HCT116 (cell line): ENCODE measurements around the gene CLIC4. TPM values are rescaled to one million over a fixed set of nuclear protein-coding genes. Genes with fewer than 3 reads are reported as not detected.

Experiments used
- ATAC-seq: fragments of 200-7000 bp; cut with Tn5 transposase; 2 replicates; pipeline ENCODE4 v1.9.1; 2020; ENCODE audit warnings: mild to moderate bottlenecking, moderate library complexity
- BruUV-seq: library from RNA; stranded (reverse); fragments of 400-500 nt; replicated peaks from 2 replicates; lab custom pipeline; 2021; lab: Mats Ljungman, UMichigan
- CTCF ChIA-PET: fragments of 300-600 bp; sonication (Branson Sonifier 250); formaldehyde crosslinking; loops from one replicate; lab custom pipeline; 2021; ENCODE audit warnings: antibody characterized with exemption; lab: Charles Lee
- POLR2A ChIA-PET: fragments of 300-600, 350-600 bp; sonication (Branson Sonifier 250); formaldehyde crosslinking; loops from one replicate; lab custom pipeline; 2021; ENCODE audit warnings: antibody characterized with exemption; lab: Charles Lee
- RAD21 ChIA-PET, 2 experiments: fragments of 300-600 bp; sonication (Branson Sonifier 250); formaldehyde crosslinking; loops; one replicate each; lab custom pipeline; 2023; ENCODE audit warnings: low total read pairs in 2 of 2; ENCODE audit not compliant: uncharacterized antibody in 2 of 2, unreplicated experiment in 2 of 2, low non-redundant PET in 1 of 2; lab: Charles Lee
- DNase-seq: peaks from one replicate; pipeline ENCODE4 v3.0.0-alpha.2; 2010; ENCODE audit warnings: low read depth, low spot score
- H2AFZ ChIP-seq: fragments of 200-600 bp; shearing (Covaris generic), sonication (generic); 2 replicates; pipeline ENCODE4 v1.6.1; 2017; ENCODE audit warnings: low read depth, mixed run types, mixed read lengths, antibody characterized with exemption, low read length; ENCODE audit not compliant: poor library complexity, severe bottlenecking
- H3K27ac ChIP-seq: 2 replicates; pipeline ENCODE4 v1.5.1; 2012; ENCODE audit warnings: low read depth, low read length
- H3K27me3 ChIP-seq: fragments of 200-600 bp; sonication (generic); 2 replicates; pipeline ENCODE4 v1.6.1; 2016; ENCODE audit warnings: mixed run types, low read length, mixed read lengths; ENCODE audit not compliant: insufficient read depth
- H3K36me3 ChIP-seq, 2 experiments: fragments of 200-500 bp in 1 of 2; fragments of 200-600 bp in 1 of 2; sonication (Bioruptor generic) in 1 of 2; sonication (generic) in 1 of 2; 2 replicates each; pipeline versions ENCODE4 v1.5.1 to v1.6.1; 2014 to 2016; ENCODE audit warnings: low read length in 2 of 2, inconsistent platforms in 1 of 2, mixed read lengths in 1 of 2, mixed run types in 1 of 2; ENCODE audit not compliant: insufficient read depth in 2 of 2, control insufficient read depth in 1 of 2
- H3K4me1 ChIP-seq, 2 experiments: fragments of 200-600 bp in 1 of 2; sonication (generic) in 1 of 2; 2 replicates each; pipeline versions ENCODE4 v1.5.1 to v1.6.1; 2012 to 2017; ENCODE audit warnings: low read length in 2 of 2, inconsistent platforms in 1 of 2, mild to moderate bottlenecking in 1 of 2, mixed read lengths in 1 of 2, mixed run types in 1 of 2, moderate library complexity in 1 of 2; ENCODE audit not compliant: insufficient read depth in 2 of 2, control insufficient read depth in 1 of 2
- H3K4me2 ChIP-seq: fragments of 200-600 bp; sonication (generic); 2 replicates; pipeline ENCODE4 v1.6.1; 2017; ENCODE audit warnings: mixed run types, low read length, mixed read lengths
- H3K4me3 ChIP-seq, 2 experiments: fragments of 200-600 bp in 1 of 2; sonication (generic) in 1 of 2; replicated peaks in 1 of 2; 2 replicates each; pipeline ENCODE4 v1.5.1; 2011 to 2016; ENCODE audit warnings: low read length in 2 of 2, control low read depth in 1 of 2, low read depth in 1 of 2, mild to moderate bottlenecking in 1 of 2, mixed read lengths in 1 of 2, mixed run types in 1 of 2
- H3K79me2 ChIP-seq: fragments of 200-600 bp; sonication (generic); 2 replicates; pipeline ENCODE4 v1.6.1; 2017; ENCODE audit warnings: mild to moderate bottlenecking, mixed run types, low read length, moderate library complexity, mixed read lengths; ENCODE audit not compliant: insufficient read depth
- H3K9ac ChIP-seq: fragments of 200-600 bp; sonication (generic); 2 replicates; pipeline ENCODE4 v1.6.1; 2016; ENCODE audit warnings: low read length, mixed read lengths
- H3K9me2 ChIP-seq: fragments of 200-600 bp; sonication (generic), shearing (Covaris generic); 2 replicates; pipeline ENCODE4 v1.6.1; 2017; ENCODE audit warnings: mixed run types, mild to moderate bottlenecking, moderate library complexity; ENCODE audit not compliant: insufficient read depth
- H3K9me3 ChIP-seq, 2 experiments: fragments of 200-500 bp in 1 of 2; fragments of 200-600 bp in 1 of 2; sonication (Bioruptor generic) in 1 of 2; sonication (generic) in 1 of 2; 2 replicates each; pipeline ENCODE4 v1.6.1; 2014 to 2017; ENCODE audit warnings: low read length in 2 of 2, mixed read lengths in 2 of 2, inconsistent platforms in 1 of 2, low read depth in 1 of 2, mild to moderate bottlenecking in 1 of 2, mixed run types in 1 of 2, moderate library complexity in 1 of 2; ENCODE audit not compliant: control insufficient read depth in 1 of 2, insufficient read depth in 1 of 2
- H4K20me1 ChIP-seq: fragments of 200-600 bp; sonication (generic), shearing (Covaris generic); 2 replicates; pipeline ENCODE4 v1.6.1; 2017; ENCODE audit warnings: mixed run types, mild to moderate bottlenecking, moderate library complexity; ENCODE audit not compliant: insufficient read depth
- CBX3 ChIP-seq: IDR thresholded peaks from 2 replicates; pipeline ENCODE4 v1.6.1; 2012; ENCODE audit warnings: low read depth
- CEBPB ChIP-seq: IDR thresholded peaks from 2 replicates; pipeline ENCODE4 v1.6.1; 2012; ENCODE audit warnings: low read depth
- EGR1 ChIP-seq: IDR thresholded peaks from 2 replicates; pipeline ENCODE4 v1.6.1; 2012; ENCODE audit warnings: low read depth
- EZH2 ChIP-seq: fragments of 200-600 bp; sonication (generic); IDR thresholded peaks from 2 replicates; pipeline ENCODE4 v1.6.1; 2017; ENCODE audit warnings: antibody characterized with exemption, mixed run types
- FOSL1 ChIP-seq: IDR thresholded peaks from 2 replicates; pipeline ENCODE4 v1.6.1; 2012; ENCODE audit warnings: low read depth
- JUND ChIP-seq: IDR thresholded peaks from 2 replicates; pipeline ENCODE4 v1.6.1; 2012
- RAD21 ChIP-seq: IDR thresholded peaks from 2 replicates; pipeline ENCODE4 v1.6.1; 2012; ENCODE audit warnings: low read depth, mild to moderate bottlenecking
- SP1 ChIP-seq: IDR thresholded peaks from 2 replicates; pipeline ENCODE4 v1.6.1; 2012; ENCODE audit warnings: low read depth
- TCF7L2 ChIP-seq: IDR thresholded peaks from 2 replicates; pipeline ENCODE4 v1.7.0; 2011; ENCODE audit warnings: borderline replicate concordance, inconsistent platforms; ENCODE audit not compliant: insufficient read depth, insufficient read length; ENCODE audit errors: extremely low read depth
- ZBTB33 ChIP-seq: IDR thresholded peaks from 2 replicates; pipeline ENCODE4 v1.6.1; 2011; ENCODE audit warnings: mild to moderate bottlenecking, low read length, moderate library complexity; ENCODE audit not compliant: insufficient replicate concordance; ENCODE audit errors: extremely low read depth
- ZFX ChIP-seq: fragments of 450-650 bp; IDR thresholded peaks from 2 replicates; pipeline ENCODE4 v1.6.1; 2017
- ZNF274 ChIP-seq: fragments of 200-500 bp; sonication (Bioruptor generic); IDR thresholded peaks from 2 replicates; pipeline ENCODE4 v1.6.1; 2014; ENCODE audit warnings: mild to moderate bottlenecking, low read depth, low read length, inconsistent platforms
- intact Hi-C: fragments of 100-400 bp; cut with micrococcal nuclease; formaldehyde crosslinking; loops from 2 replicates; pipeline ENCODE4 v1.10.0; 2022
- total RNA-seq: library from RNA; stranded (reverse); gene quantifications from one replicate; pipeline ENCODE4 v1.2.1, GENCODE V29; 2021; ENCODE audit not compliant: unreplicated experiment
- TF ChIP-seq, protein P1 (sequence below), 3 experiments: fragments of 200-600 bp in 1 of 3; sonication (generic) in 1 of 3; IDR thresholded peaks in 2 of 3; conservative IDR thresholded peaks in 1 of 3; 2 replicates each; pipeline ENCODE4 v1.5.1; 2012 to 2017; ENCODE audit warnings: low read depth in 2 of 3, low read length in 2 of 3, antibody characterized with exemption in 1 of 3, borderline replicate concordance in 1 of 3, control low read depth in 1 of 3, mild to moderate bottlenecking in 1 of 3, mixed read lengths in 1 of 3, mixed run types in 1 of 3, moderate library complexity in 1 of 3; ENCODE audit not compliant: insufficient read depth in 1 of 3

CLIC4 gene
- total RNA-seq, 1 experiment from 2014 or later, result 77.2 TPM

DNA sequence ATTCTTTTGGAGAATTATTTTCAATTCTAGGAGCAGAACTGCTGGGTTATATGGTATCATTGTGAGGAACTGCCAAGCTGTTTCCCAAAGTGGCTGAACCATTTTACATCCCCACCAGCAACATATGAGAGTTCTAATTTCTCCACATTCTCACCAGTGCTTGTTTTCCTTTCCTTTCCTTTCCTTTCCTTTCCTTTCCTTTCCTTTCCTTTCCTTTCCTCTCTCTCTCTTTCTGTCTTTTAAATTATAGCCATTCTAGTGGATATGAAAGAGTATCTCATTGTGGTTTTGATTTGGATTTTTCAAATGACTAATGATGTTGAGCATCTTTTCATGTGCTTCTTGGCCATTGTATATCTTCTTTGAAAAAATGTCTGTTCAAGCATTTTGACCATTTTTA, 139.5 kb downstream of the CLIC4 start:
- ChIA-PET POLR2A (no interaction called here), CTCF (no interaction called here)
- ATAC-seq, result no peak

GRCh38 chr1:24886241-24886640, 141.0 kb downstream of the CLIC4 start:
- Histone ChIP-seq H3K9me3 (no peaks in the 10 kb centered on the region), H3K27me3 (no peaks in the 10 kb centered on the region), H3K4me1 (no peaks in the 10 kb centered on the region), H3K9ac (no peak overlapping the region), H3K4me2 (no peak overlapping the region), H3K27ac (no peak overlapping the region), H3K79me2 (no peaks in the 10 kb centered on the region), H4K20me1 (no peaks in the 10 kb centered on the region), H3K9me2 (no peaks in the 10 kb centered on the region), H3K36me3 (no peaks in the 10 kb centered on the region), H2AFZ (no peak overlapping the region), H3K4me3 (no peak overlapping the region)
- ATAC-seq, result no peak
- RAD21 ChIA-PET, result no interaction called here
- no TSS peak for BruUV-seq
- POLR2A ChIA-PET, result no interaction called here
- CTCF ChIA-PET, result no interaction called here
- DNase-seq, result no peak
- intact Hi-C loops, result no loop called here
- TF ChIP-seq SP1 (no peak), RAD21 (no peak), JUND (no peak), EGR1 (no peak), CBX3 (no peak), ZFX (no peak), EZH2 (no peak), CEBPB (no peak), FOSL1 (no peak), ZBTB33 (no peak)
- TF ChIP-seq, protein P1, sequence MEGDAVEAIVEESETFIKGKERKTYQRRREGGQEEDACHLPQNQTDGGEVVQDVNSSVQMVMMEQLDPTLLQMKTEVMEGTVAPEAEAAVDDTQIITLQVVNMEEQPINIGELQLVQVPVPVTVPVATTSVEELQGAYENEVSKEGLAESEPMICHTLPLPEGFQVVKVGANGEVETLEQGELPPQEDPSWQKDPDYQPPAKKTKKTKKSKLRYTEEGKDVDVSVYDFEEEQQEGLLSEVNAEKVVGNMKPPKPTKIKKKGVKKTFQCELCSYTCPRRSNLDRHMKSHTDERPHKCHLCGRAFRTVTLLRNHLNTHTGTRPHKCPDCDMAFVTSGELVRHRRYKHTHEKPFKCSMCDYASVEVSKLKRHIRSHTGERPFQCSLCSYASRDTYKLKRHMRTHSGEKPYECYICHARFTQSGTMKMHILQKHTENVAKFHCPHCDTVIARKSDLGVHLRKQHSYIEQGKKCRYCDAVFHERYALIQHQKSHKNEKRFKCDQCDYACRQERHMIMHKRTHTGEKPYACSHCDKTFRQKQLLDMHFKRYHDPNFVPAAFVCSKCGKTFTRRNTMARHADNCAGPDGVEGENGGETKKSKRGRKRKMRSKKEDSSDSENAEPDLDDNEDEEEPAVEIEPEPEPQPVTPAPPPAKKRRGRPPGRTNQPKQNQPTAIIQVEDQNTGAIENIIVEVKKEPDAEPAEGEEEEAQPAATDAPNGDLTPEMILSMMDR (IDR thresholded peaks at IDR 0.05 in 2 of 3, conservative IDR thresholded peaks at IDR 0.05 in 1 of 3; ENCODE audit: borderline replicate concordance in 1 of 3, insufficient read depth in 1 of 3, low read depth in 2 of 3, low read length in 2 of 3), result no peak

More for the DNA sequence above, 139.5 kb downstream of the CLIC4 start:
- H3K4me1 ChIP-seq, result no peaks in the 10 kb centered on the region
- H3K4me3 ChIP-seq, result no peak overlapping the region
- TF ChIP-seq ZFX, result no peak
- no peak for TF ChIP-seq ZBTB33
- TF ChIP-seq ZNF274, result no peak
- TF ChIP-seq EZH2, result no peak
- TF ChIP-seq TCF7L2, result no peak
- no peak for TF ChIP-seq CBX3
- BruUV-seq, result no TSS peak
- H2AFZ ChIP-seq, result no peak overlapping the region
- no peak overlapping the region for H3K9ac ChIP-seq
- RAD21 ChIA-PET, result no interaction called here
- H3K9me3 ChIP-seq, result no peaks in the 10 kb centered on the region
- H4K20me1 ChIP-seq, result no peaks in the 10 kb centered on the region
- H3K27me3 ChIP-seq, result no peaks in the 10 kb centered on the region
- no peak overlapping the region for H3K27ac ChIP-seq
- H3K36me3 ChIP-seq, result no peaks in the 10 kb centered on the region
- DNase-seq, result no peak
- no peaks in the 10 kb centered on the region for H3K9me2 ChIP-seq
- intact Hi-C loops, result no loop called here
- H3K79me2 ChIP-seq, result no peaks in the 10 kb centered on the region
- H3K4me2 ChIP-seq, result no peak overlapping the region
